GM10266 (cell line): ENCODE measurements around the gene LHPP.

ENCODE experiments used
- DNase-seq: peaks from one replicate; pipeline ENCODE4 v3.0.0; 2012; ENCODE audit errors: extremely low spot score
- CTCF ChIP-seq: IDR thresholded peaks from 2 replicates; pipeline ENCODE4 v1.5.1; 2012; ENCODE audit warnings: mild to moderate bottlenecking, low read depth; ENCODE audit not compliant: control insufficient read depth, insufficient read depth; ENCODE audit errors: missing control alignments

Gene LHPP

GRCh38 chr10:124622158-124622557 is 160.5 kb downstream of the LHPP start:
- no peak for DNase-seq

GRCh38 chr10:124622866-124623536 is 161.4 kb downstream of the LHPP start:
- DNase-seq: no peak
- no peak for TF ChIP-seq CTCF

More at GRCh38 chr10:124622158-124622557, 160.5 kb downstream of the LHPP start:
- TF ChIP-seq CTCF: no peak

GRCh38 chr10:124624006-124624405 is 162.4 kb downstream of the LHPP start:
- no peak for TF ChIP-seq CTCF
- DNase-seq: no peak

GRCh38 chr10:124624466-124624865 is 162.8 kb downstream of the LHPP start:
- no peak for DNase-seq
- no peak for TF ChIP-seq CTCF

- DNase-seq: no peak
- no peak for TF ChIP-seq CTCF
These were observed 163.3 kb downstream of the LHPP start for GRCh38 chr10:124624895-124625294.

- DNase-seq: no peak
- no peak for TF ChIP-seq CTCF
These were observed 164.2 kb downstream of the LHPP start for GRCh38 chr10:124625831-124626238.

- no peak for DNase-seq
These were observed 165.2 kb downstream of the LHPP start for GRCh38 chr10:124626759-124627380.

More at GRCh38 chr10:124626759-124627380, 165.2 kb downstream of the LHPP start:
- no peak for TF ChIP-seq CTCF
